MCF 10A (cell line): ENCODE data around the gene LGALS12. TPM values are rescaled to one million over a fixed set of nuclear protein-coding genes. Genes with fewer than 3 reads are reported as not detected.

Experiments used
- BruUV-seq: library from RNA; stranded (reverse); fragments of 400-500 nt; replicated peaks from 2 replicates; lab custom pipeline; 2021; lab: Mats Ljungman, UMichigan
- CTCF ChIA-PET: fragments of 300-600 bp; sonication (Branson Sonifier 250); formaldehyde crosslinking; extraction: SDS; loops from one replicate; lab custom pipeline; 2021; ENCODE audit warnings: antibody characterized with exemption, inconsistent platforms; lab: Yijun Ruan, JAX
- POLR2A ChIA-PET: fragments of 300-600, 350-650 bp; sonication (Branson Sonifier 250); formaldehyde crosslinking; extraction: SDS; loops from one replicate; lab custom pipeline; 2020; ENCODE audit warnings: antibody characterized with exemption, inconsistent platforms; lab: Yijun Ruan, JAX
- DNase-seq: peaks from one replicate; pipeline ENCODE4 v3.0.0-alpha.2; 2018; ENCODE audit not compliant: unreplicated experiment
- H3K27ac Mint-ChIP-seq: one replicate; pipeline ENCODE4 v1.8.0; 2022; ENCODE audit warnings: mild to moderate bottlenecking, low read depth, mixed read lengths; ENCODE audit not compliant: unreplicated experiment
- H3K27me3 Mint-ChIP-seq: one replicate; pipeline ENCODE4 v1.8.0; 2022; ENCODE audit warnings: mixed read lengths; ENCODE audit not compliant: insufficient read depth, unreplicated experiment
- H3K36me3 Mint-ChIP-seq: one replicate; pipeline ENCODE4 v1.8.0; 2022; ENCODE audit warnings: mild to moderate bottlenecking, moderate library complexity, mixed read lengths; ENCODE audit not compliant: insufficient read depth, unreplicated experiment
- H3K4me1 Mint-ChIP-seq: one replicate; pipeline ENCODE4 v1.8.0; 2022; ENCODE audit warnings: mixed read lengths; ENCODE audit not compliant: insufficient read depth, unreplicated experiment
- H3K4me3 Mint-ChIP-seq: one replicate; pipeline ENCODE4 v1.8.0; 2022; ENCODE audit warnings: mild to moderate bottlenecking, moderate library complexity, mixed read lengths; ENCODE audit not compliant: unreplicated experiment
- H3K9me3 Mint-ChIP-seq: one replicate; pipeline ENCODE4 v1.8.0; 2022; ENCODE audit warnings: mixed read lengths; ENCODE audit not compliant: unreplicated experiment
- CTCF ChIP-seq: fragments of 200-600 bp; IDR thresholded peaks from one replicate; pipeline ENCODE4 v1.8.0; 2022; ENCODE audit warnings: antibody characterized with exemption, mild to moderate bottlenecking; ENCODE audit not compliant: unreplicated experiment
- intact Hi-C: fragments of 100-400 bp; cut with micrococcal nuclease; formaldehyde crosslinking; loops from 2 replicates; pipeline ENCODE4 v1.14.1; 2022
- total RNA-seq: library from RNA; stranded (reverse); gene quantifications from 2 replicates; pipeline ENCODE4 v1.2.3, GENCODE V29; 2022

LGALS12 gene
- total RNA-seq, 1 experiment from 2014 or later = not detected

DNA sequence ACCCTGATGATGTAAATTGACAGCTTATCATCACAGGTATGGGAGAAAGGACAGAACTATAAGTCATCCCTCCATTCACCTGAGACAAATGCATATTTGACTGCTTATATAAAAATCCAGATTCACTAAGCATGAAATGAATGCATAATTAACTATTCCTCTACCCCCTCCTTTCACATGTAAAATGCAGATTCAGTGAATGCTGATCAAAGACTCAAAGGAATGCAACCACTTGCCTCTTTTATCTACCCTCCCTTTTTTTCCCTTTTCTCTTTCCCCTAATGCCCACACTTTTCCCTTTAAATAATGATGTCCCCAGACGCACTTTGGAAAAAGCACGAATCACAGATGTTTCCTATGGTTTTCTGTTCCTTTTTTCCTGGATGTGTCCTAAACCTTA lies 26.2 kb downstream of the LGALS12 start:
- H3K4me3 Mint-ChIP-seq = no peak overlapping the region

GRCh38 chr11:63532799-63533475 lies 27.1 kb downstream of the LGALS12 start:
- H3K4me1 Mint-ChIP-seq = peaks cover 14% of the 10 kb centered on the region
- no peak overlapping the region for H3K4me3 Mint-ChIP-seq
- H3K27ac Mint-ChIP-seq = no peak overlapping the region
- H3K27me3 Mint-ChIP-seq = no peaks in the 10 kb centered on the region
- intact Hi-C loops = no loop called here
- no peaks in the 10 kb centered on the region for H3K9me3 Mint-ChIP-seq
- POLR2A ChIA-PET = interaction anchor here (0.7 kb wide), 2 partner anchors 271 to 553 kb away, joined by 4 to 5 read pairs; no protein-coding TSS in a partner anchor
- TF ChIP-seq CTCF = no peak
- no peak for DNase-seq
- CTCF ChIA-PET = interaction anchor here (0.5 to 0.7 kb wide), 3 partner anchors 43 to 979 kb away, joined by 3 to 4 read pairs (median 3); no protein-coding TSS in a partner anchor
- no peaks in the 10 kb centered on the region for H3K36me3 Mint-ChIP-seq
- no TSS peak for BruUV-seq

More for the DNA sequence above, 26.2 kb downstream of the LGALS12 start:
- no TSS peak for BruUV-seq
- no peak for DNase-seq
- Mint-ChIP-seq H3K27ac (no peak overlapping the region), H3K36me3 (no peaks in the 10 kb centered on the region), H3K27me3 (no peaks in the 10 kb centered on the region), H3K9me3 (no peaks in the 10 kb centered on the region), H3K4me1 (peaks cover 14% of the 10 kb centered on the region)
- no peak for TF ChIP-seq CTCF
- ChIA-PET POLR2A (interaction anchor here (0.7 kb wide), 2 partner anchors 272 to 554 kb away, joined by 4 to 5 read pairs; no protein-coding TSS in a partner anchor), CTCF (no interaction called here)
- intact Hi-C loops = no loop called here

DNA sequence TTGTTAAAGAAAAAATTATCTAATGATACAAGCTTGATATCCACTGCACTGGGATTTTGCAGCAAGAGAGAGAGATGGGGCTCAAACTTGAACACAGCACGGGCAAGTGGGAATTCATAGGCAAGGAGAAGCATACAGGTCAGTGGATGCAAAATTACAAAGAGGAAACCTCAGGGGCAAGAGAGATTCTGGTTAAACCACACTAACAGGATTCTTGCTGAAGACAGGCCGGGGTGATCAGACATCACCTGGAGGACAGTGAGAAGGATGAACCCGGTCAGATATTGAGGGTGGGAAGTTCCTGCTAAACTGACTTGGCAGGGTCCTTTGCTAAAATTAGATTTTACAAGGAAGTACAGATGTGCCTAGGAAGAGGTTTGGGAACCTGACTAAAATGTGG lies 28.2 kb downstream of the LGALS12 start:
- H3K4me1 Mint-ChIP-seq = peaks cover 14% of the 10 kb centered on the region
- no peak for DNase-seq
- no peak overlapping the region for H3K27ac Mint-ChIP-seq
- H3K27me3 Mint-ChIP-seq = no peaks in the 10 kb centered on the region
- ChIA-PET POLR2A (no interaction called here), CTCF (no interaction called here)
- H3K9me3 Mint-ChIP-seq = no peaks in the 10 kb centered on the region
- H3K4me3 Mint-ChIP-seq = no peak overlapping the region
- BruUV-seq = no TSS peak
- TF ChIP-seq CTCF = no peak
- H3K36me3 Mint-ChIP-seq = no peaks in the 10 kb centered on the region
- intact Hi-C loops = no loop called here

DNA sequence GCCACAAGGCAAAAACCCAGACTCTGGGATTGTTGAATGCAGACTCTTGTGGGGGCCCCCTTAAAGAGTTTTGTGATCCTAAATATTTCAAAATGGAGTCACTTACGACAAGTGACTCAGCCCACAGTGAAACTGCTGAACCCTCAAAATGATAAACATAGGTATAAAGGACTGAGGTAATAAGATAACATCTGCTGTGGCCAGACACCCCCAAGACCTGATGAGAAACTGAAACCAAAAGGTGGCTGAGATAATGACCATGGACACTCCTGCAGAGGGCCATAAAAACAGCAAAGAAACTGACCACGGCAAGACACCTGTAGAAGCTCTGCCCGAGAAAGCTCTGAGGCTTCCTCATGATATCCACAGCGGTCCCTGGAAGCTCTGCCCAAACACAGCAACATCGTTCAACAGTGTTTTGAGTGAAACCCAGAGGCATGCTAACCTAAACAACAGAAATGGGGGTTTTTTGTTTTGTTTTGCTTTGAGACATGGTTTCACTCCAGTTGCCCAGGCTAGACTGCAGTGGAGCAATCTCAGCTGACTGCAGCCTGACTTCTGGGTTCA lies 29.1 kb downstream of the LGALS12 start:
- no TSS peak for BruUV-seq
- Mint-ChIP-seq H3K36me3 (no peaks in the 10 kb centered on the region), H3K27me3 (no peaks in the 10 kb centered on the region), H3K4me3 (no peak overlapping the region), H3K4me1 (peaks cover 14% of the 10 kb centered on the region), H3K9me3 (no peaks in the 10 kb centered on the region), H3K27ac (no peak overlapping the region)
- POLR2A ChIA-PET = no interaction called here
- no peak for TF ChIP-seq CTCF
- CTCF ChIA-PET = no interaction called here
- intact Hi-C loops = no loop called here
- DNase-seq = no peak
